CD14-positive monocyte (primary cell): ENCODE results near the gene DIPK1A. TPM values are rescaled to one million over a fixed set of nuclear protein-coding genes. Genes with fewer than 3 reads are reported as not detected.

Experiments
- DNase-seq, 3 donors: peaks; one replicate each; pipeline ENCODE4 v3.0.0-alpha.2; 2011 to 2022
- H2AFZ ChIP-seq: 2 replicates; pipeline ENCODE4 v1.6.0; 2012; ENCODE audit warnings: mild to moderate bottlenecking, low read depth, low read length, inconsistent platforms; ENCODE audit not compliant: insufficient read depth, poor library complexity, severe bottlenecking
- H3K27ac ChIP-seq, 2 donors: 1 replicate in 1 of 2; 2 replicates in 1 of 2; pipeline ENCODE4 v1.5.1; 2012 to 2013; ENCODE audit warnings: low read length in 2 of 2, control low read depth in 1 of 2, inconsistent platforms in 1 of 2, low read depth in 1 of 2, mild to moderate bottlenecking in 1 of 2
- H3K27me3 ChIP-seq, 2 donors: one replicate each; pipeline versions ENCODE4 v1.6.0 to v1.6.1; 2011 to 2013; ENCODE audit warnings: low read length in 2 of 2; ENCODE audit not compliant: control insufficient read depth in 2 of 2, insufficient read depth in 2 of 2
- H3K36me3 ChIP-seq, 2 donors: replicated peaks in 1 of 2; 1 replicate in 1 of 2; 2 replicates in 1 of 2; pipeline versions ENCODE4 v1.5.1 to v1.6.1; 2012 to 2013; ENCODE audit warnings: low read length in 2 of 2, control low read depth in 1 of 2, inconsistent platforms in 1 of 2, mild to moderate bottlenecking in 1 of 2; ENCODE audit not compliant: insufficient read depth in 2 of 2, control insufficient read depth in 1 of 2
- H3K4me1 ChIP-seq, 2 donors: 1 replicate in 1 of 2; 2 replicates in 1 of 2; pipeline versions ENCODE4 v1.5.1 to v1.6.1; 2012 to 2013; ENCODE audit warnings: low read length in 2 of 2, control low read depth in 1 of 2, inconsistent platforms in 1 of 2, mild to moderate bottlenecking in 1 of 2, moderate library complexity in 1 of 2; ENCODE audit not compliant: insufficient read depth in 2 of 2, control insufficient read depth in 1 of 2
- H3K4me2 ChIP-seq: replicated peaks from 2 replicates; pipeline ENCODE3; 2012; ENCODE audit warnings: low read length, moderate library complexity, mild to moderate bottlenecking; ENCODE audit not compliant: poor library complexity, severe bottlenecking; ENCODE audit errors: extremely low read depth
- H3K4me3 ChIP-seq, 3 experiments: fragments of 200-600 bp in 1 of 3; sonication (generic) in 1 of 3; replicated peaks in 1 of 3; 1 replicate in 2 of 3; 2 replicates in 1 of 3; pipeline ENCODE4 v1.5.1; 2011 to 2013; ENCODE audit warnings: low read length in 3 of 3, mild to moderate bottlenecking in 3 of 3, control low read depth in 2 of 3, low read depth in 2 of 3, inconsistent platforms in 1 of 3, moderate library complexity in 1 of 3
- H3K79me2 ChIP-seq: 2 replicates; pipeline ENCODE4 v1.6.0; 2012; ENCODE audit warnings: mild to moderate bottlenecking, control low read depth, inconsistent platforms, low read length, moderate library complexity; ENCODE audit not compliant: insufficient read depth
- H3K9ac ChIP-seq: 2 replicates; pipeline ENCODE4 v1.6.0; 2017; ENCODE audit warnings: low read length, mild to moderate bottlenecking; ENCODE audit not compliant: insufficient read depth, poor library complexity, severe bottlenecking
- H3K9me3 ChIP-seq, 2 donors: replicated peaks in 1 of 2; 1 replicate in 1 of 2; 2 replicates in 1 of 2; pipeline versions ENCODE4 v1.5.1 to v1.6.1; 2012 to 2013; ENCODE audit warnings: low read length in 2 of 2, control low read depth in 1 of 2; ENCODE audit not compliant: control insufficient read depth in 1 of 2, insufficient read depth in 1 of 2
- H4K20me1 ChIP-seq: 2 replicates; pipeline ENCODE4 v1.6.0; 2012; ENCODE audit warnings: mild to moderate bottlenecking, low read length, control low read depth, moderate library complexity; ENCODE audit not compliant: insufficient read depth
- H3K27ac Mint-ChIP-seq, 7 donors: one replicate each; pipeline ENCODE4 v1.8.0; 2020; ENCODE audit warnings: mild to moderate bottlenecking in 7 of 7, mixed read lengths in 7 of 7, moderate library complexity in 6 of 7, inconsistent platforms in 2 of 7
- H3K27me3 Mint-ChIP-seq, 3 donors: one replicate each; pipeline ENCODE4 v1.8.0; 2021 to 2022; ENCODE audit warnings: low read depth in 3 of 3, mild to moderate bottlenecking in 3 of 3, mixed read lengths in 3 of 3, moderate library complexity in 3 of 3, inconsistent platforms in 1 of 3
- H3K36me3 Mint-ChIP-seq, 2 donors: one replicate each; pipeline ENCODE4 v1.8.0; 2020; ENCODE audit warnings: mixed read lengths in 2 of 2, inconsistent platforms in 1 of 2, mild to moderate bottlenecking in 1 of 2
- H3K4me1 Mint-ChIP-seq: one replicate; pipeline ENCODE4 v1.8.0; 2020; ENCODE audit warnings: mild to moderate bottlenecking, mixed read lengths
- H3K4me3 Mint-ChIP-seq, 2 donors: one replicate each; pipeline ENCODE4 v1.8.0; 2020; ENCODE audit warnings: mild to moderate bottlenecking in 2 of 2, mixed read lengths in 2 of 2, moderate library complexity in 1 of 2
- H3K9me3 Mint-ChIP-seq, 7 donors: one replicate each; pipeline ENCODE4 v1.8.0; 2020 to 2022; ENCODE audit warnings: mixed read lengths in 7 of 7, mild to moderate bottlenecking in 6 of 7, moderate library complexity in 6 of 7, inconsistent platforms in 2 of 7
- CTCF ChIP-seq: fragments of 200-600 bp; IDR thresholded peaks from one replicate; pipeline ENCODE4 v1.8.0; 2022; ENCODE audit warnings: antibody characterized with exemption, mild to moderate bottlenecking
- WGBS: methylation state at CpG from one replicate; pipeline ENCODE4 v1.1.5; 2013; ENCODE audit warnings: missing lambda C conversion rate; ENCODE audit not compliant: insufficient coverage; 5-methylcytosine and 5-hydroxymethylcytosine counted together
- intact Hi-C, 2 donors: fragments of 100-400 bp; cut with micrococcal nuclease; formaldehyde crosslinking; loops; one replicate each; pipeline versions ENCODE4 v1.15.0 to v1.15.1; 2023
- polyA plus RNA-seq, 3 donors: library from polyadenylated mRNA; depleted of rRNA in 1 of 3; unstranded in 2 of 3; stranded (reverse) in 1 of 3; fragments of 300-500 nt in 2 of 3; fragments of >200 nt in 1 of 3; fragmentation: Illumina TruSeq in 2 of 3; gene quantifications; 1 replicate in 2 of 3; 2 replicates in 1 of 3; pipeline ENCODE4 v1.2.3, GENCODE V29; 2012 to 2021

The DIPK1A gene
- polyA plus RNA-seq, 3 donors, result 0.45 to 1.4 (median 0.83) TPM

GRCh38 chr1:92826792-92827191 is 134.5 kb downstream of the DIPK1A start:
- no peak overlapping the region for H3K9ac ChIP-seq
- no CpG with 5 or more reads among the region's 6 CpGs for WGBS
- H4K20me1 ChIP-seq, result no peaks in the 10 kb centered on the region
- H3K36me3 Mint-ChIP-seq, result no peaks in the 10 kb centered on the region
- H3K9me3 Mint-ChIP-seq, result peaks cover 0 to 4% (median 0%) of the 10 kb centered on the region in 7 donors
- peaks cover 0 to 5% of the 10 kb centered on the region in 2 donors for H3K4me1 ChIP-seq
- TF ChIP-seq CTCF, result no peak
- intact Hi-C loops, result no loop called here
- DNase-seq, result no peak
- no peaks in the 10 kb centered on the region for H3K9me3 ChIP-seq
- no peaks in the 10 kb centered on the region for H3K27me3 ChIP-seq
- H3K4me3 Mint-ChIP-seq, result no peak overlapping the region
- peaks cover 0 to 4% (median 2%) of the 10 kb centered on the region in 3 donors for H3K27me3 Mint-ChIP-seq
- H3K4me2 ChIP-seq, result no peak overlapping the region
- no peak overlapping the region for H3K4me3 ChIP-seq
- H3K4me1 Mint-ChIP-seq, result no peaks in the 10 kb centered on the region
- H3K79me2 ChIP-seq, result peaks cover under 1% of the 10 kb centered on the region
- H2AFZ ChIP-seq, result no peak overlapping the region
- H3K36me3 ChIP-seq, result no peaks in the 10 kb centered on the region
- no peak overlapping the region for H3K27ac Mint-ChIP-seq
- H3K27ac ChIP-seq, result no peak overlapping the region

- Histone ChIP-seq H3K9ac (no peak overlapping the region), H3K4me2 (no peak overlapping the region), H4K20me1 (no peaks in the 10 kb centered on the region), H3K36me3 (no peaks in the 10 kb centered on the region), H3K4me3 (no peak overlapping the region), H3K9me3 (no peaks in the 10 kb centered on the region), H3K27ac (no peak overlapping the region), H3K4me1 (no peaks in the 10 kb centered on the region), H2AFZ (no peak overlapping the region), H3K79me2 (no peaks in the 10 kb centered on the region), H3K27me3 (no peaks in the 10 kb centered on the region)
- peak in 1 of 3 donors; percentile 14 for DNase-seq
- Mint-ChIP-seq H3K4me1 (peaks cover 6% of the 10 kb centered on the region), H3K9me3 (peaks cover 0 to 4% (median 0%) of the 10 kb centered on the region in 7 donors), H3K27ac (no peak overlapping the region), H3K27me3 (peaks cover 2 to 6% (median 5%) of the 10 kb centered on the region in 3 donors), H3K36me3 (no peaks in the 10 kb centered on the region), H3K4me3 (no peak overlapping the region)
- TF ChIP-seq CTCF, result no peak
- 100% methylated on average over 2 of the region's 3 CpGs for WGBS
- intact Hi-C loops, result no loop called here
Observed at GRCh38 chr1:92822879-92823278, 138.4 kb downstream of the DIPK1A start.
